Sigmoid colon (tissue), 7 donors: ENCODE results near the gene PTGDS. TPM values are rescaled to one million over a fixed set of nuclear protein-coding genes. Genes with fewer than 3 reads are reported as not detected.

Experiments
- DNase-seq: peaks from one replicate; pipeline ENCODE4 v3.0.0-alpha.2; 2019
- H3K27ac ChIP-seq, 4 donors: fragments of 200-600 bp; sonication (generic); one replicate each; pipeline ENCODE4 v1.5.1; 2016 to 2019; ENCODE audit warnings: mild to moderate bottlenecking in 1 of 4
- H3K27me3 ChIP-seq, 3 donors: fragments of 200-600 bp; sonication (generic); one replicate each; pipeline ENCODE4 v1.5.1; 2019; ENCODE audit warnings: mild to moderate bottlenecking in 1 of 3
- H3K36me3 ChIP-seq, 4 donors: fragments of 200-600 bp; sonication (generic); one replicate each; pipeline ENCODE4 v1.5.1; 2016 to 2019
- H3K4me1 ChIP-seq, 4 donors: fragments of 200-600 bp; sonication (generic); one replicate each; pipeline ENCODE4 v1.5.1; 2017 to 2019
- H3K4me3 ChIP-seq, 4 donors: fragments of 200-600 bp; sonication (generic); one replicate each; pipeline ENCODE4 v1.5.1; 2017 to 2019; ENCODE audit warnings: mild to moderate bottlenecking in 2 of 4, moderate library complexity in 1 of 4
- H3K9me3 ChIP-seq, 4 donors: fragments of 200-600 bp in 3 of 4; sonication (generic) in 3 of 4; one replicate each; pipeline versions ENCODE4 v1.5.1 to v1.6.1; 2013 to 2019
- CTCF ChIP-seq, 4 experiments: fragments of 450-650 bp in 3 of 4; fragments of 200-600 bp in 1 of 4; IDR thresholded peaks; one replicate each; pipeline ENCODE4 v1.5.1; 2016 to 2019; ENCODE audit warnings: antibody characterized with exemption in 4 of 4, mild to moderate bottlenecking in 3 of 4, moderate library complexity in 2 of 4
- EP300 ChIP-seq, 4 donors: sonication (generic); formaldehyde crosslinking; IDR thresholded peaks; one replicate each; pipeline ENCODE4 v1.6.1; 2017; ENCODE audit warnings: antibody characterized with exemption in 4 of 4
- POLR2A ChIP-seq, 2 donors: fragments of 450-650 bp; IDR thresholded peaks; one replicate each; pipeline ENCODE4 v1.6.1; 2016; ENCODE audit warnings: antibody characterized with exemption in 2 of 2, mild to moderate bottlenecking in 2 of 2, moderate library complexity in 2 of 2
- POLR2AphosphoS5 ChIP-seq, 4 donors: sonication (generic); formaldehyde crosslinking; IDR thresholded peaks; one replicate each; pipeline ENCODE4 v1.6.1; 2017; ENCODE audit warnings: antibody characterized with exemption in 4 of 4
- WGBS, 2 donors: extraction: QIAGEN DNeasy Blood & Tissue Kit; methylation state at CpG; one replicate each; pipeline ENCODE4 v1.1.7; 2013; 5-methylcytosine and 5-hydroxymethylcytosine counted together
- intact Hi-C: fragments of 100-400 bp; cut with DNase I; formaldehyde crosslinking; loops from one replicate; pipeline ENCODE4 v1.15.1; 2023
- polyA plus RNA-seq, 3 donors: library from polyadenylated mRNA; stranded (reverse); fragments of 200-250 nt; gene quantifications; one replicate each; pipeline ENCODE4 v1.2.3, GENCODE V29; 2013
- total RNA-seq, 4 donors: library from RNA; depleted of rRNA; stranded (reverse); fragments of >200 nt; gene quantifications; one replicate each; pipeline ENCODE4 v1.1.0, GENCODE V29; 2016
- donor health status: healthy with polysubstance abuse.
- donor health status: Bipolar disorder and iron deficiency.
- donor health status: healthy.

PTGDS gene
- total and polyA plus RNA-seq, 7 donors = 8.3 to 218 (median 28.5) TPM

- no peaks in the 10 kb centered on the region for H3K9me3 ChIP-seq
- 84 to 90% methylated on average over 3 of the region's 3 CpGs for WGBS, 2 donors
- H3K4me1 ChIP-seq = no peaks in the 10 kb centered on the region
- no peak overlapping the region for H3K27ac ChIP-seq
- DNase-seq = no peak
- intact Hi-C loops = no loop called here
- no peak overlapping the region for H3K4me3 ChIP-seq
- TF ChIP-seq EP300 (IDR thresholded peaks at IDR 0.05) (no peak), POLR2A (IDR thresholded peaks at IDR 0.05) (no peak), POLR2AphosphoS5 (IDR thresholded peaks at IDR 0.05) (no peak), CTCF (IDR thresholded peaks at IDR 0.05) (no peak)
- H3K27me3 ChIP-seq = no peaks in the 10 kb centered on the region
- H3K36me3 ChIP-seq = peaks cover 10 to 31% (median 17%) of the 10 kb centered on the region in 4 donors
Measured at GRCh38 chr9:136935651-136936050, 41.7 kb upstream of the PTGDS start.

GRCh38 chr9:136936645-136937170 is 40.6 kb upstream of the PTGDS start:
- Histone ChIP-seq H3K4me1 (peaks cover 0 to under 1% (median 0%) of the 10 kb centered on the region in 4 donors), H3K27me3 (no peaks in the 10 kb centered on the region), H3K27ac (no peak overlapping the region), H3K4me3 (no peak overlapping the region), H3K9me3 (no peaks in the 10 kb centered on the region), H3K36me3 (peaks cover 21 to 42% (median 27%) of the 10 kb centered on the region in 4 donors)
- no peak for DNase-seq
- intact Hi-C loops = no loop called here
- TF ChIP-seq POLR2A (IDR thresholded peaks at IDR 0.05) (no peak), EP300 (IDR thresholded peaks at IDR 0.05) (no peak), POLR2AphosphoS5 (IDR thresholded peaks at IDR 0.05) (no peak), CTCF (IDR thresholded peaks at IDR 0.05) (no peak)
- WGBS, 2 donors = 93 to 95% methylated on average over 8 of the region's 8 CpGs

GRCh38 chr9:136937186-136938001 is 39.9 kb upstream of the PTGDS start:
- Histone ChIP-seq H3K27ac (no peak overlapping the region), H3K36me3 (peaks cover 28 to 49% (median 34%) of the 10 kb centered on the region in 4 donors), H3K9me3 (no peaks in the 10 kb centered on the region), H3K27me3 (no peaks in the 10 kb centered on the region), H3K4me3 (no peak overlapping the region), H3K4me1 (peaks cover 0 to 7% (median under 1%) of the 10 kb centered on the region in 4 donors)
- no peak for DNase-seq
- WGBS, 2 donors = 89 to 93% methylated on average over 15 of the region's 15 CpGs
- TF ChIP-seq CTCF (IDR thresholded peaks at IDR 0.05) (no peak), EP300 (IDR thresholded peaks at IDR 0.05) (no peak), POLR2A (IDR thresholded peaks at IDR 0.05) (no peak), POLR2AphosphoS5 (IDR thresholded peaks at IDR 0.05) (no peak)
- intact Hi-C loops = no loop called here

GRCh38 chr9:136939431-136939995 is 37.8 kb upstream of the PTGDS start:
- peaks cover 34 to 55% (median 40%) of the 10 kb centered on the region in 4 donors for H3K36me3 ChIP-seq
- peak; percentile 60 for DNase-seq
- H3K4me3 ChIP-seq = no peak overlapping the region
- 91 to 93% methylated on average over 28 of the region's 28 CpGs for WGBS, 2 donors
- no peaks in the 10 kb centered on the region for H3K9me3 ChIP-seq
- H3K4me1 ChIP-seq = peaks cover 0 to 23% (median 14%) of the 10 kb centered on the region in 4 donors
- intact Hi-C loops = no loop called here
- TF ChIP-seq POLR2AphosphoS5 (IDR thresholded peaks at IDR 0.05) = no peak
- H3K27ac ChIP-seq = no peak overlapping the region
- H3K27me3 ChIP-seq = no peaks in the 10 kb centered on the region

- intact Hi-C loops = loop anchor here (5.0 kb wide), 1 partner anchor 53 kb away; the partner anchor contains the start of gene TRAF2
- Histone ChIP-seq H3K27me3 (no peaks in the 10 kb centered on the region), H3K27ac (no peak overlapping the region), H3K9me3 (no peaks in the 10 kb centered on the region), H3K4me3 (no peak overlapping the region), H3K36me3 (peaks cover 34 to 55% (median 40%) of the 10 kb centered on the region in 4 donors), H3K4me1 (peaks cover 0 to 27% (median 18%) of the 10 kb centered on the region in 4 donors)
- 72 to 84% methylated on average over 16 of the region's 16 CpGs for WGBS, 2 donors
- peak; percentile 63 for DNase-seq
- TF ChIP-seq EP300 (IDR thresholded peaks at IDR 0.05) (no peak), CTCF (IDR thresholded peaks at IDR 0.05) (no peak), POLR2A (IDR thresholded peaks at IDR 0.05) (no peak)
Measured at GRCh38 chr9:136939996-136940525, 37.2 kb upstream of the PTGDS start.
